Forelimb muscle (tissue), 1 donor: ENCODE measurements around the gene HPD. TPM values are rescaled to one million over a fixed set of nuclear protein-coding genes. Genes with fewer than 3 reads are reported as not detected.

Source experiments
- DNase-seq: peaks from one replicate; pipeline ENCODE4 v3.0.0-alpha.2; 2013; ENCODE audit warnings: low read depth
- polyA plus RNA-seq: library from polyadenylated mRNA; unstranded; fragments of 120-200 nt; gene quantifications from one replicate; pipeline ENCODE4 v1.2.1, GENCODE V29; 2013; ENCODE audit not compliant: insufficient read length

The HPD gene
- polyA plus RNA-seq, 1 donor = 0.08 TPM

GRCh38 chr12:121811434-121812319 is 47.0 kb downstream of the HPD start:
- no peak for DNase-seq

GRCh38 chr12:121810833-121811433 is 47.7 kb downstream of the HPD start:
- DNase-seq = no peak

GRCh38 chr12:121810234-121810817 is 48.3 kb downstream of the HPD start:
- DNase-seq = no peak

- no peak for DNase-seq
These were observed 48.9 kb downstream of the HPD start for GRCh38 chr12:121809712-121810116.

GRCh38 chr12:121808623-121809022 is 50.0 kb downstream of the HPD start:
- DNase-seq = no peak

- DNase-seq = no peak
These were observed 50.9 kb downstream of the HPD start for GRCh38 chr12:121807642-121808347.

GRCh38 chr12:121806546-121807423 is 51.9 kb downstream of the HPD start:
- no peak for DNase-seq

GRCh38 chr12:121806009-121806545 is 52.6 kb downstream of the HPD start:
- DNase-seq = no peak

- no peak for DNase-seq
These were observed 53.3 kb downstream of the HPD start for GRCh38 chr12:121805171-121806008.

- DNase-seq = no peak
These were observed 54.1 kb downstream of the HPD start for GRCh38 chr12:121804417-121805111.

- no peak for DNase-seq
These were observed 54.7 kb downstream of the HPD start, which contains the start of gene SETD1B for GRCh38 chr12:121803861-121804416. Gene SETD1B, plus strand, starts transcription at chr12:121804009. Its CDS starts 729 bp downstream, at chr12:121804738.

GRCh38 chr12:121802843-121803698 is 55.6 kb downstream of the HPD start:
- DNase-seq = peak; percentile 89

GRCh38 chr12:121802485-121802842 is 56.2 kb downstream of the HPD start:
- DNase-seq = no peak

- DNase-seq = no peak
These were observed 56.8 kb downstream of the HPD start for GRCh38 chr12:121801595-121802484.

GRCh38 chr12:121800694-121801594 is 57.7 kb downstream of the HPD start:
- no peak for DNase-seq
